Suprapubic skin (tissue), 4 donors: ENCODE results near the gene FNIP1. TPM values are rescaled to one million over a fixed set of nuclear protein-coding genes. Genes with fewer than 3 reads are reported as not detected.

Source experiments
- DNase-seq, 2 donors: peaks; one replicate each; pipeline ENCODE4 v3.0.0-alpha.2; 2019; ENCODE audit warnings: low spot score in 2 of 2
- H3K27ac ChIP-seq: fragments of 200-600 bp; sonication (generic); one replicate; pipeline ENCODE4 v1.5.1; 2019
- H3K27me3 ChIP-seq: fragments of 200-600 bp; sonication (generic); one replicate; pipeline ENCODE4 v1.5.1; 2019
- H3K36me3 ChIP-seq: fragments of 200-600 bp; sonication (generic); one replicate; pipeline ENCODE4 v1.5.1; 2019
- H3K4me1 ChIP-seq: fragments of 200-600 bp; sonication (generic); one replicate; pipeline ENCODE4 v1.5.1; 2019
- H3K4me3 ChIP-seq: fragments of 200-600 bp; sonication (generic); one replicate; pipeline ENCODE4 v1.5.1; 2019; ENCODE audit warnings: mild to moderate bottlenecking
- H3K9me3 ChIP-seq: fragments of 200-600 bp; sonication (generic); one replicate; pipeline ENCODE4 v1.5.1; 2019
- EP300 ChIP-seq: sonication (generic); formaldehyde crosslinking; IDR thresholded peaks from one replicate; pipeline ENCODE4 v1.6.1; 2017; ENCODE audit warnings: antibody characterized with exemption
- POLR2A ChIP-seq, 2 donors: fragments of 450-650 bp; IDR thresholded peaks; one replicate each; pipeline ENCODE4 v1.6.1; 2017; ENCODE audit warnings: antibody characterized with exemption in 2 of 2, mild to moderate bottlenecking in 2 of 2, moderate library complexity in 2 of 2
- POLR2AphosphoS5 ChIP-seq, 3 donors: sonication (generic); formaldehyde crosslinking; IDR thresholded peaks; one replicate each; pipeline ENCODE4 v1.6.1; 2017; ENCODE audit warnings: antibody characterized with exemption in 3 of 3
- WGBS: methylation state at CpG from one replicate; pipeline ENCODE4 v1.1.5; 2018; 5-methylcytosine and 5-hydroxymethylcytosine counted together
- total RNA-seq, 4 donors: library from RNA; depleted of rRNA; stranded (reverse); fragments of >200 nt; gene quantifications; one replicate each; pipeline ENCODE4 v1.1.0, GENCODE V29; 2016
- TF ChIP-seq, protein P1 (sequence below), 2 donors: fragments of 200-600 bp in 1 of 2; fragments of 450-650 bp in 1 of 2; sonication (generic) in 1 of 2; IDR thresholded peaks; one replicate each; pipeline ENCODE4 v1.5.1; 2016 to 2019; ENCODE audit warnings: antibody characterized with exemption in 2 of 2, mild to moderate bottlenecking in 1 of 2, moderate library complexity in 1 of 2

FNIP1 gene
- total RNA-seq, 4 donors from 2014 or later: 24.6 to 65.4 (median 26.9) TPM

DNA sequence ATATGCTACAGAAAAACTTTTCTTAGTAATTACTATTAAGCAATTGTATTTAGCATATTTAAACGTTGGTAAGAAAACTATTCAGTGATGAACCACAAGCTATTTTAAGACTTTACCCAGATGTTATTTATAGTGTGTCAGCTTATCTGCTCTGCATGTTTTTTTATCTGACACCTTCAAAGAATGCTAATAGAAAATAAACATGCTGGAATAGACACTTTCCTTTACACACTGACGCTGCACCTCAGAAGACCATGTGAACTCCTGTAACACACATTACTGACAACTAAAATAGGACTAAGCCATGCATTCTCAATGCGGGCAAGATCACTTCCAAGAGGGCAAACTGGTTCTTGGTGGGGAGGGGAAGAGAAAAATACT, 38.3 kb downstream of the FNIP1 start:
- Histone ChIP-seq H3K36me3 (no peaks in the 10 kb centered on the region), H3K27ac (no peak overlapping the region), H3K9me3 (peaks cover 3% of the 10 kb centered on the region), H3K4me1 (peaks cover 30% of the 10 kb centered on the region), H3K27me3 (no peaks in the 10 kb centered on the region), H3K4me3 (no peak overlapping the region)
- TF ChIP-seq POLR2A (IDR thresholded peaks at IDR 0.05) (no peak), EP300 (no peak), POLR2AphosphoS5 (IDR thresholded peaks at IDR 0.05) (no peak)
- TF ChIP-seq, protein P1, sequence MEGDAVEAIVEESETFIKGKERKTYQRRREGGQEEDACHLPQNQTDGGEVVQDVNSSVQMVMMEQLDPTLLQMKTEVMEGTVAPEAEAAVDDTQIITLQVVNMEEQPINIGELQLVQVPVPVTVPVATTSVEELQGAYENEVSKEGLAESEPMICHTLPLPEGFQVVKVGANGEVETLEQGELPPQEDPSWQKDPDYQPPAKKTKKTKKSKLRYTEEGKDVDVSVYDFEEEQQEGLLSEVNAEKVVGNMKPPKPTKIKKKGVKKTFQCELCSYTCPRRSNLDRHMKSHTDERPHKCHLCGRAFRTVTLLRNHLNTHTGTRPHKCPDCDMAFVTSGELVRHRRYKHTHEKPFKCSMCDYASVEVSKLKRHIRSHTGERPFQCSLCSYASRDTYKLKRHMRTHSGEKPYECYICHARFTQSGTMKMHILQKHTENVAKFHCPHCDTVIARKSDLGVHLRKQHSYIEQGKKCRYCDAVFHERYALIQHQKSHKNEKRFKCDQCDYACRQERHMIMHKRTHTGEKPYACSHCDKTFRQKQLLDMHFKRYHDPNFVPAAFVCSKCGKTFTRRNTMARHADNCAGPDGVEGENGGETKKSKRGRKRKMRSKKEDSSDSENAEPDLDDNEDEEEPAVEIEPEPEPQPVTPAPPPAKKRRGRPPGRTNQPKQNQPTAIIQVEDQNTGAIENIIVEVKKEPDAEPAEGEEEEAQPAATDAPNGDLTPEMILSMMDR (IDR thresholded peaks at IDR 0.05): no peak
- 31% methylated on average over 3 of the region's 3 CpGs for WGBS
- DNase-seq: no peak

- 96% methylated on average over 1 of the region's 1 CpG for WGBS
- Histone ChIP-seq H3K27ac (no peak overlapping the region), H3K4me1 (peaks cover 30% of the 10 kb centered on the region)
These were observed 38.8 kb downstream of the FNIP1 start for GRCh38 chr5:131757830-131758519.

GRCh38 chr5:131756942-131757341, 39.9 kb downstream of the FNIP1 start:
- Histone ChIP-seq H3K36me3 (no peaks in the 10 kb centered on the region), H3K4me1 (peaks cover 30% of the 10 kb centered on the region), H3K9me3 (no peaks in the 10 kb centered on the region), H3K4me3 (no peak overlapping the region), H3K27me3 (no peaks in the 10 kb centered on the region), H3K27ac (no peak overlapping the region)
- TF ChIP-seq EP300: no peak
- TF ChIP-seq POLR2A (IDR thresholded peaks at IDR 0.05): no peak
- TF ChIP-seq POLR2AphosphoS5 (IDR thresholded peaks at IDR 0.05): no peak
- TF ChIP-seq, protein P1 (IDR thresholded peaks at IDR 0.05): no peak
- no peak for DNase-seq
- WGBS: 56% methylated on average over 1 of the region's 1 CpG

More at GRCh38 chr5:131757830-131758519, 38.8 kb downstream of the FNIP1 start:
- Histone ChIP-seq H3K27me3 (no peaks in the 10 kb centered on the region), H3K9me3 (no peaks in the 10 kb centered on the region), H3K36me3 (no peaks in the 10 kb centered on the region), H3K4me3 (no peak overlapping the region)
- no peak for DNase-seq
- TF ChIP-seq POLR2AphosphoS5 (IDR thresholded peaks at IDR 0.05): no peak
- no peak for TF ChIP-seq EP300
- TF ChIP-seq, protein P1 (IDR thresholded peaks at IDR 0.05): no peak
- TF ChIP-seq POLR2A (IDR thresholded peaks at IDR 0.05): no peak

- Histone ChIP-seq H3K36me3 (no peaks in the 10 kb centered on the region), H3K27ac (no peak overlapping the region), H3K4me1 (peaks cover 25% of the 10 kb centered on the region), H3K4me3 (no peak overlapping the region), H3K9me3 (no peaks in the 10 kb centered on the region), H3K27me3 (no peaks in the 10 kb centered on the region)
- WGBS: 76% methylated on average over 1 of the region's 1 CpG
- DNase-seq: no peak
- TF ChIP-seq EP300 (no peak), POLR2AphosphoS5 (IDR thresholded peaks at IDR 0.05) (no peak), POLR2A (IDR thresholded peaks at IDR 0.05) (no peak)
- TF ChIP-seq, protein P1 (IDR thresholded peaks at IDR 0.05): no peak
These were observed 42.5 kb downstream of the FNIP1 start for GRCh38 chr5:131754363-131754762.

DNA sequence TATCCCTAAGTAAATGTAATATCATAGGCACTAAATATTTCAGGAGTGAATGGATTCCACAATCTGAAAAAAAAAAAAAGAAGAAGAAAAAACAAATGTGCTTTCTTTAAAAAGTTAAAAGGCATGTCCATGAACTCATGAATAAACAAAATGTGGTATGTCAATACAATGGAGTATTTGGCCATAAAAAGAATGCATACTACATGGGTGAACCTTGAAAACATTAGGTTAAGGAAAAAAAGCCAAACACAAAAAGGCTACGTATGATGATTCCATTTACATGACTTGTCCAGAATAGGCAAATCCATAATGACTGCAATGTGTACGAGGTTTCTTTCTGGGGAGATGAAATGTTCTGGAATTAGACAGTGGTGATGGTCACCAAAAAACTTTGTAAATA, 45.3 kb downstream of the FNIP1 start:
- Histone ChIP-seq H3K4me1 (peaks cover 8% of the 10 kb centered on the region), H3K27ac (no peak overlapping the region), H3K9me3 (no peaks in the 10 kb centered on the region), H3K27me3 (no peaks in the 10 kb centered on the region), H3K36me3 (no peaks in the 10 kb centered on the region), H3K4me3 (no peak overlapping the region)
- 89% methylated on average over 2 of the region's 2 CpGs for WGBS
- TF ChIP-seq POLR2A (IDR thresholded peaks at IDR 0.05) (no peak), EP300 (no peak), POLR2AphosphoS5 (IDR thresholded peaks at IDR 0.05) (no peak)
- TF ChIP-seq, protein P1 (IDR thresholded peaks at IDR 0.05): no peak
- DNase-seq: no peak
